A673 (cell line): Measurements from ENCODE around the gene RPL38. TPM values are rescaled to one million over a fixed set of nuclear protein-coding genes. Genes with fewer than 3 reads are reported as not detected.

ENCODE experiments used
- BruUV-seq: library from RNA; stranded (reverse); fragments of 400-500 nt; replicated peaks from 2 replicates; lab custom pipeline; 2021; lab: Mats Ljungman, UMichigan
- CTCF ChIA-PET: fragments of 300-600 bp; sonication (Branson Sonifier 250); formaldehyde crosslinking; loops from one replicate; lab custom pipeline; 2022; ENCODE audit warnings: antibody characterized with exemption; lab: Charles Lee
- POLR2A ChIA-PET: fragments of 300-600 bp; sonication (Branson Sonifier 250); formaldehyde crosslinking; loops from one replicate; lab custom pipeline; 2022; ENCODE audit warnings: antibody characterized with exemption; ENCODE audit not compliant: low non-redundant PET; lab: Charles Lee
- DNase-seq: peaks from one replicate; pipeline ENCODE4 v3.0.0-alpha.2; 2015; ENCODE audit warnings: low spot score
- H3K27ac ChIP-seq: fragments of 200-600 bp; sonication (generic); 2 replicates; pipeline ENCODE4 v1.5.1; 2016; ENCODE audit warnings: mixed run types, low read depth, mild to moderate bottlenecking, mixed read lengths, antibody characterized with exemption, low read length; ENCODE audit not compliant: poor library complexity, severe bottlenecking
- H3K27me3 ChIP-seq: fragments of 200-600 bp; sonication (generic); replicated peaks from 2 replicates; pipeline ENCODE4 v1.6.1; 2017; ENCODE audit warnings: mixed run types, low read depth, mild to moderate bottlenecking, mixed read lengths, antibody characterized with exemption, low read length; ENCODE audit not compliant: insufficient read depth, poor library complexity
- H3K36me3 ChIP-seq: fragments of 200-600 bp; sonication (generic); 2 replicates; pipeline ENCODE4 v1.6.1; 2016; ENCODE audit warnings: mixed run types, mild to moderate bottlenecking, mixed read lengths, antibody characterized with exemption, low read length; ENCODE audit not compliant: insufficient read depth, poor library complexity, severe bottlenecking
- H3K4me1 ChIP-seq: fragments of 200-600 bp; sonication (generic); 2 replicates; pipeline ENCODE4 v1.6.1; 2017; ENCODE audit warnings: mixed run types, mild to moderate bottlenecking, mixed read lengths, antibody characterized with exemption, low read length; ENCODE audit not compliant: insufficient read depth, poor library complexity, severe bottlenecking
- H3K4me3 ChIP-seq: fragments of 200-600 bp; sonication (generic); 2 replicates; pipeline ENCODE4 v1.5.1; 2016; ENCODE audit warnings: low read depth, mixed run types, mild to moderate bottlenecking, mixed read lengths, low read length; ENCODE audit not compliant: poor library complexity, severe bottlenecking
- H3K9me3 ChIP-seq: fragments of 200-600 bp; sonication (generic); 2 replicates; pipeline ENCODE4 v1.6.1; 2016; ENCODE audit warnings: mixed run types, low read depth, mild to moderate bottlenecking, mixed read lengths, antibody characterized with exemption, low read length; ENCODE audit not compliant: poor library complexity, severe bottlenecking
- CTCF ChIP-seq: fragments of 300-800, 200-600 bp; sonication (generic); conservative IDR thresholded peaks from 2 replicates; pipeline ENCODE4 v1.5.1; 2017; ENCODE audit warnings: low read depth, mild to moderate bottlenecking, antibody characterized with exemption, low read length, moderate library complexity, mixed read lengths
- EZH2 ChIP-seq: fragments of 200-600 bp; sonication (generic); IDR thresholded peaks from 2 replicates; pipeline ENCODE4 v1.6.1; 2017; ENCODE audit warnings: borderline replicate concordance, low read depth, mild to moderate bottlenecking, mixed read lengths, antibody characterized with exemption, low read length; ENCODE audit not compliant: poor library complexity, severe bottlenecking
- intact Hi-C: fragments of 100-400 bp; cut with micrococcal nuclease; formaldehyde crosslinking; loops from one replicate; pipeline ENCODE4 v1.10.0; 2022; ENCODE audit not compliant: unreplicated experiment
- total RNA-seq: library from RNA; stranded (reverse); gene quantifications from 2 replicates; pipeline ENCODE4 v1.2.3, GENCODE V29; 2021

Gene RPL38
- total RNA-seq, 1 experiment from 2014 or later = 996 TPM

- TF ChIP-seq EZH2 (no peak), CTCF (no peak)
- CTCF ChIA-PET = interaction anchor here (0.6 to 1.2 kb wide), 2 partner anchors 9 to 13 kb away, joined by 3 to 10 read pairs; partner anchors contain the start of gene RPL38
- intact Hi-C loops = loop anchor here (5.0 to 10.0 kb wide), 3 partner anchors 85 to 242 kb away; no protein-coding TSS in a partner anchor
- peak overlapping the region; percentile 66 for H3K4me3 ChIP-seq
- BruUV-seq = no TSS peak
- peak overlapping the region; percentile 53 for H3K27ac ChIP-seq
- POLR2A ChIA-PET = no interaction called here
- no peaks in the 10 kb centered on the region for H3K9me3 ChIP-seq
- DNase-seq = peak; percentile 34
- peaks cover 37% of the 10 kb centered on the region for H3K36me3 ChIP-seq
- H3K4me1 ChIP-seq = peaks cover 21% of the 10 kb centered on the region
- no peaks in the 10 kb centered on the region for H3K27me3 ChIP-seq
These were observed 8.9 kb downstream of the RPL38 start for GRCh38 chr17:74212209-74212912.

GRCh38 chr17:74212913-74213791, 9.7 kb downstream of the RPL38 start, which contains the start of gene TTYH2:
Gene TTYH2 (plus strand): TSS chr17:74213571. CDS start chr17:74213588, 17 bp downstream.
- H3K4me3 ChIP-seq = peak within 1 kb of the TSS; percentile 66
- H3K27ac ChIP-seq = peak within 1 kb of the TSS; percentile 67
- TF ChIP-seq EZH2 = no peak
- TF ChIP-seq CTCF = peak; percentile 31; the same call in 1 of the 2 replicates
- CTCF ChIA-PET = interaction anchor here (0.6 to 1.2 kb wide), 2 partner anchors 9 to 14 kb away, joined by 3 to 10 read pairs; partner anchors contain the start of gene RPL38
- H3K4me1 ChIP-seq = peaks cover 21% of the 10 kb centered on the region
- no peaks in the 10 kb centered on the region for H3K27me3 ChIP-seq
- DNase-seq = peak; percentile 95
- POLR2A ChIA-PET = no interaction called here
- peaks cover 29% of the 10 kb centered on the region for H3K36me3 ChIP-seq
- intact Hi-C loops = loop anchor here (5.0 to 10.0 kb wide), 3 partner anchors 84 to 242 kb away; no protein-coding TSS in a partner anchor
- no TSS peak for BruUV-seq
- no peaks in the 10 kb centered on the region for H3K9me3 ChIP-seq

GRCh38 chr17:74213861-74214391, 10.4 kb downstream of the RPL38 start:
- POLR2A ChIA-PET = no interaction called here
- peak overlapping the region; percentile 66 for H3K4me3 ChIP-seq
- CTCF ChIA-PET = interaction anchor here (0.9 to 1.2 kb wide), 2 partner anchors 10 to 83 kb away, joined by 4 to 10 read pairs; partner anchors contain the start of gene RPL38
- peak overlapping the region; percentile 67 for H3K27ac ChIP-seq
- intact Hi-C loops = loop anchor here (5.0 to 10.0 kb wide), 3 partner anchors 83 to 241 kb away; no protein-coding TSS in a partner anchor
- no peaks in the 10 kb centered on the region for H3K9me3 ChIP-seq
- H3K36me3 ChIP-seq = peaks cover 21% of the 10 kb centered on the region
- H3K4me1 ChIP-seq = peaks cover 21% of the 10 kb centered on the region
- TF ChIP-seq EZH2 (no peak), CTCF (no peak)
- peak; percentile 29 for DNase-seq
- H3K27me3 ChIP-seq = no peaks in the 10 kb centered on the region
- BruUV-seq = no TSS peak
